Breast epithelium (tissue), 3 donors: Measurements from ENCODE around the gene ACKR1.

ENCODE experiments used
- CTCF ChIP-seq, 3 donors: fragments of 450-650 bp; IDR thresholded peaks; one replicate each; pipeline ENCODE4 v1.5.1; 2016 to 2017; ENCODE audit warnings: antibody characterized with exemption in 3 of 3, mild to moderate bottlenecking in 3 of 3, moderate library complexity in 3 of 3
- POLR2A ChIP-seq: fragments of 450-650 bp; IDR thresholded peaks from one replicate; pipeline ENCODE4 v1.6.1; 2016; ENCODE audit warnings: antibody characterized with exemption, mild to moderate bottlenecking, moderate library complexity
- POLR2AphosphoS5 ChIP-seq, 3 donors: sonication (generic); formaldehyde crosslinking; IDR thresholded peaks; one replicate each; pipeline ENCODE4 v1.6.1; 2017; ENCODE audit warnings: antibody characterized with exemption in 3 of 3

DNA sequence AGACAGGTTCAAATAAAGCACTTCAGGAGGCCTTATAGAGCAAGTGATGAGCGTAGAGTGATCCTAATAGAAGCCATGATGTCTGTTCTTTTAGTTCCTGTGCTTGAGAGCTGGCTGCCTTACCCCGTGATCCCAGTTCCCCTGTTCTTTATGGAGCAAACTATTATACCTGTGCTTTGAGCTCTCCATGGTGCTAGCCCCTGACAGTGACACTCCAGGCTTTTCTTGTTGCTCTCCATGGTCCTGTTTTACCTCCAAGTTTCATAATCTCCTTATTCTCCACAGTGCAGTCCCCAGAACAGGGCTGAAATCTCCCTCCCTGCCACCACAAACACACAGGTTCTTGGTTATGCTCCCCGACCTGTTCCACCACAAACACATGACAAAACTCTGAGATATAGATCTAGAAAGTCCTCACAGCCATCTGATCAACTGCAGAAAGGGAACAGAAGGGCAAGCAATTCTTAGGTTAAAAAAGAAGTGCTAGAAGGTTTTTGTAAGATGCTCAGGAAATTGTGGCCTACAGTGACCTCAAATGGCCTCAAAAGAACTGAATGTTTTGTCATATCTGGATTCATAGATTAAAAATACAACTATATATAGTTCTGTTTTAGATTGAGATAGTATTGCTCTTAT, 27.3 kb upstream of the ACKR1 start:
- TF ChIP-seq CTCF (IDR thresholded peaks at IDR 0.05) (no peak), POLR2A (no peak), POLR2AphosphoS5 (IDR thresholded peaks at IDR 0.05) (no peak)
